Activated T-helper 1 cell treated with anti-CD3 and anti-CD28 coated beads, Interleukin-12 subunit alpha, Interleukin-12 subunit beta, Interleukin-2, Interleukin-4 antibody, amounts not matched to agents 30 ng/mL and 10 ng/mL and 1 ng/mL, durations not matched to agents 14 hours and 24 hours and 36 hours (primary cell): Measurements from ENCODE around the gene TBC1D5. TPM values are rescaled to one million over a fixed set of nuclear protein-coding genes. Genes with fewer than 3 reads are reported as not detected.
"Not testable (repeated sequence)": the region's sequence is repeated elsewhere in the genome, so short reads cannot be mapped to it uniquely, and the experiment has no call there.

Source experiments
- DNase-seq: peaks from one replicate; pipeline ENCODE4 v3.0.0; 2021; ENCODE audit warnings: low spot score
- H3K27ac Mint-ChIP-seq: one replicate; pipeline ENCODE4 v1.8.0; 2021; ENCODE audit warnings: mild to moderate bottlenecking, mixed read lengths
- H3K27me3 Mint-ChIP-seq: one replicate; pipeline ENCODE4 v1.8.0; 2022; ENCODE audit warnings: mild to moderate bottlenecking, moderate library complexity, mixed read lengths; ENCODE audit not compliant: insufficient read depth
- H3K36me3 Mint-ChIP-seq: one replicate; pipeline ENCODE4 v1.8.0; 2021; ENCODE audit warnings: low read depth, mixed read lengths
- H3K4me1 Mint-ChIP-seq: one replicate; pipeline ENCODE4 v1.8.0; 2021; ENCODE audit warnings: low read depth, mixed read lengths
- H3K4me3 Mint-ChIP-seq: one replicate; pipeline ENCODE4 v1.8.0; 2021; ENCODE audit warnings: mild to moderate bottlenecking, moderate library complexity, mixed read lengths
- H3K9me3 Mint-ChIP-seq: one replicate; pipeline ENCODE4 v1.8.0; 2021; ENCODE audit warnings: mixed read lengths
- intact Hi-C: fragments of 100-400 bp; cut with micrococcal nuclease; formaldehyde crosslinking; loops from one replicate; pipeline ENCODE4 v1.15.1; 2024
- total RNA-seq: library from RNA; stranded (reverse); gene quantifications from 2 replicates; pipeline ENCODE4 v1.2.3, GENCODE V29; 2022

Gene TBC1D5
- total RNA-seq, 1 donor from 2014 or later, result 31.4 TPM

DNA sequence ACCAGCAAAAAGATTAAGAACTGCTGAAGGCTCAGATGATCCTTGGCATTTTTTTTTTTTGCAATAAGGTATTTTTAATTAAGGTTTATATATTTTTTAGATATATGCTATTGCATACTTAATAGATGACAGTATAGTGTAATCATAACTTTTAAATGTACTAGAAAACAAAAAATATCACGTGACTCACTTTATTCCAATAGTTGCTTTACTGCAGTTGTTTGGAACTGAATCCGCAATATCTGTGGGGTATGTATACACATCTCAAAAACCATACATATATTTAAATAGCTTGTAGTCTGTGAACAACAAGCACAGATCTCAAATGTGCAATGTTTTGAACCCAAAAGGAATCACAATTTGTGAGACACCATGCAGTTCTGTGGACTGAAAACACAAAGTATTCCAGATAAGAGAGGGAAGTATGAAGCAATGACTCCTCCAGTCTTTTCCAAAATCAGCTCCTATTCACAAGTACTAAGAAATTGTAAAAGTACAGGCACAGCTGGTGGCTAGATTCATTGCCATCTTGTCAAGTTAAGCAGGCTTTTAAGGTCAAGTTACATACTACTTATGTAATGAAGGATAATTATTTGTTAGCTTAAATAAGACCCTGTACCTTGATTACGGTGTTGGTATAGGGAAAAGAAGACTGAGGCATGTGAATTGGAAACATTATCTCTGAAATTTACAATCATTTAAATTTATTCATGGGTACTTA lies 331.1 kb downstream of the TBC1D5 start:
- no peak overlapping the region for H3K4me3 Mint-ChIP-seq
- H3K27ac Mint-ChIP-seq, result no peak overlapping the region
- intact Hi-C loops, result loop anchor here (5.0 to 10.0 kb wide), 2 partner anchors 1147 to 1364 kb away; partner anchors contain the start of genes DPH3 and OXNAD1
- H3K4me1 Mint-ChIP-seq, result no peaks in the 10 kb centered on the region
- DNase-seq, result no peak
- H3K9me3 Mint-ChIP-seq, result no peaks in the 10 kb centered on the region
- H3K27me3 Mint-ChIP-seq, result no peaks in the 10 kb centered on the region
- H3K36me3 Mint-ChIP-seq, result no peaks in the 10 kb centered on the region

DNA sequence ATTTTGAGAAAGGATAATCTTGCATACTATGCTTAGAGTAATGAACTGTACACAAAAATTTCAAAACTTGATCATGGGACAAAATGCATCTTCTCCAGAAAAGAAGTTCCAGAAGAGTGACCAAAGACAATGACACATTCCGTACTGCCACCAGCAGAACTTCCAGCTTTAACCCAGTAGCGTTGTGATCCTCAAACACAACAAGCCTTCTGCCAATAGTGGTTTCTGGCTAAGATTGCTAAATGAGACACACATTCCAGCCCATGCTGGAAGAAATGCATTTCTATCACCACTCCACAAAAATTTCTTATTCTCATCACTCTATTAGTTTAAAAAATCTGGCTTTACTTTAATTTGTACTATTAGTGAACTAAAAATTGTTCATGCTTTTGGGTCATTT lies 334.9 kb downstream of the TBC1D5 start:
- Mint-ChIP-seq H3K4me3 (no peak overlapping the region), H3K27ac (no peak overlapping the region), H3K9me3 (no peaks in the 10 kb centered on the region), H3K4me1 (no peaks in the 10 kb centered on the region), H3K27me3 (no peaks in the 10 kb centered on the region), H3K36me3 (peaks cover 3% of the 10 kb centered on the region)
- DNase-seq, result no peak
- intact Hi-C loops, result no loop called here

DNA sequence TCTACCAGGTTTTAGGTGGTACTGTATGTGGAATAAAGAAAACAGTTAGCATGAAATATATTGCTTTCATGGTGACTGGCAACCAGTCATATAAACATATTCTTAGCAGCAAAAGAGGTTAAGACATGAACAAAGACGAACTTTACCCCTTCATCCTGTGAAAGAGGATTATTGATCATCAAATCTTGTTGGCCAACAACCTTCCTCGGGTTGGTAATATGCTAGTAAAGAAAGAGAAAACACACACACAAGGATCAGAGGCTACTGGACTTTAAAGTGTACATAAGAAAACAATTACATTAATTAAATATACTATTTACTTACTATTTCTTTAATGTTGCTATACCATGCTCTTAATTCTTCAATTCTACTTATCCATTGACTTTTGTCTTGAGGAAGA lies 337.9 kb downstream of the TBC1D5 start:
- no peaks in the 10 kb centered on the region for H3K27me3 Mint-ChIP-seq
- no peaks in the 10 kb centered on the region for H3K9me3 Mint-ChIP-seq
- intact Hi-C loops, result no loop called here
- H3K36me3 Mint-ChIP-seq, result peaks cover 3% of the 10 kb centered on the region
- no peak overlapping the region for H3K27ac Mint-ChIP-seq
- DNase-seq, result no peak
- H3K4me1 Mint-ChIP-seq, result no peaks in the 10 kb centered on the region
- H3K4me3 Mint-ChIP-seq, result no peak overlapping the region

DNA sequence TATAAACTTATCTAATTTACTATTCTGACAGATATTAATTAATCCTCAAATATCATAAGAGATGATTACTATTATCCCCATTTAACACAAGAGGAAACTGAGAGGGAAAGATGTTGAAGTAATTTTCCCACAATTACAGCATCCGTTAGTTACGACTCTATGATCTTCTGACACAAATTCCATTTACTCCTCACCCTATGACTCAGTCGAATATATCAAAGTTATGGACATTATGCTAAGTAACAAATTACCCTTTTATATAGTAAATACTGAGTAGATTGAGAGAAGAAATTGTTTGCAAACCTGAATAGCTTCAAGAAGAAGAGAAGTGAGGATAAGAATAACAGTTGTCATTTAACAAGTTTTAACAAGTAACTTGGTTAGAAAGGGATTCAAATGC lies 340.0 kb downstream of the TBC1D5 start:
- no peak overlapping the region for H3K4me3 Mint-ChIP-seq
- H3K9me3 Mint-ChIP-seq, result no peaks in the 10 kb centered on the region
- no peaks in the 10 kb centered on the region for H3K27me3 Mint-ChIP-seq
- intact Hi-C loops, result no loop called here
- peaks cover 3% of the 10 kb centered on the region for H3K36me3 Mint-ChIP-seq
- no peak overlapping the region for H3K27ac Mint-ChIP-seq
- no peaks in the 10 kb centered on the region for H3K4me1 Mint-ChIP-seq
- no peak for DNase-seq

DNA sequence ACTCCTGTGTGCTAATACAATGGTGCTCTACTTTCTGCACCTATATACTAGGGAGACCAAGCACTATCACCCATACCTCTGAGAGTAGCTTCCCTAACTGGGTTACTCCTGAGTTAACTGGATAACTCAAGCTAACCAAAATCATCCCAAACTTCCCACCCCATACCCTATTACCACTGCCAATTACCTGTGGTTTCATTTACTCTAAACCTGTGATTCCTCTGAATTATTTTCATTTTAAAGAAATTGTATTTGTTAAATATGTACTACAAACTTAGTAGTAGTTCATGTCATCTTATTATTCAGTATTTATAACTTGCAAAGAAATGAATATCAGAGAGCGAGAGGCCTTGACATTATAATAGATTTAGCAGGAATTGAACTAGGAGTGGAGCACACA lies 340.5 kb downstream of the TBC1D5 start:
- no peaks in the 10 kb centered on the region for H3K27me3 Mint-ChIP-seq
- H3K36me3 Mint-ChIP-seq, result peaks cover 4% of the 10 kb centered on the region
- no peak overlapping the region for H3K4me3 Mint-ChIP-seq

DNA sequence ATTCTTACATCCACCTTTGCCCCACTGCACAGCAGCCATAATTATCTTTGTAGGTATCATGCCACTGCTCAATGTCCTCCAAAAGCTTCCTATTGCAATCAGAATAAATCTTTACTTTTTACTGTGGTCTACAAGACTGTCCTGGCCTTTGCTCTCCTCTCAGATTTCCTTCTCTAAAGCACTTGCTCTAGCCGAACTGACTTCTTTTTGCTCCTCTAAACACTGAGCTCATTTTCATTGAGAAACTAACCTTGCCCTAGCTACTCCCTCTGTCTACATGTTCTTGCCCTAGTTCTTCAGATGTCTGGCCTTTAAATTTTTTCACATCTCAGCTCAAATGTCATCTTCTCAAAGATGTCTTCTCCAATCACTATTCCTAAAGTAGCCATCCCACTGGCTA lies 342.8 kb downstream of the TBC1D5 start:
- H3K9me3 Mint-ChIP-seq, result no peaks in the 10 kb centered on the region
- no peaks in the 10 kb centered on the region for H3K4me1 Mint-ChIP-seq
- H3K4me3 Mint-ChIP-seq, result no peak overlapping the region
- no peak for DNase-seq
- peaks cover 4% of the 10 kb centered on the region for H3K36me3 Mint-ChIP-seq
- no peak overlapping the region for H3K27ac Mint-ChIP-seq
- intact Hi-C loops, result no loop called here
- no peaks in the 10 kb centered on the region for H3K27me3 Mint-ChIP-seq

More for the DNA sequence above, 340.5 kb downstream of the TBC1D5 start:
- H3K9me3 Mint-ChIP-seq, result no peaks in the 10 kb centered on the region
- no peak overlapping the region for H3K27ac Mint-ChIP-seq
- no peaks in the 10 kb centered on the region for H3K4me1 Mint-ChIP-seq
- no peak for DNase-seq
- intact Hi-C loops, result no loop called here

DNA sequence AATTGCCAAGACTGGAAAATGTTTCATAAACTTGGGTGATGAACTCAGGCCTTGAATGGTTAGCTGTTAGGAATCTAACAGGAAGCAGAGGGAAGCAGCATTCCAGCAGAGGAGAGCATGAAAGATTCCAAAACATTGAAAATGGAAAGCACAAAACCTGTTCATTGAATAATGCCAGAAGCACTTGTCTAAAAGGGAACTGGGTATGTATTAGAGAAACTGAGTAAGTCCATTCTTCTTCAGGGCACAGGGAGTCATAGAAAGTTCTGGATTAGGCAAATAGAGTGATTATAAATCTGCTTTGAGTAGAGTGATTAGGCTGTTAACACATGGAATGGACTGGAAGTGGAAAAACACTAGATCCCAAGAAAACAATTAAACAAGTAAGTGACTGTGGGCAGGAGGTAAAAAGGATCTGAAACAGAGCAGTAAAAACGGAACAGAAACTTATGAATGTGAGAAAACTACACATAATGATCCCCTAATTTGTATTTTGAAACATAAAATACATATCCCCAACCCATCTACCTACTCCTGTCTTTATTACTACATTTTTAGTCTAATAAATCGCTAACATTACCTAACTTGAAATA lies 343.4 kb downstream of the TBC1D5 start:
- Mint-ChIP-seq H3K27ac (no peak overlapping the region), H3K9me3 (no peaks in the 10 kb centered on the region), H3K4me1 (no peaks in the 10 kb centered on the region), H3K36me3 (peaks cover 2% of the 10 kb centered on the region), H3K27me3 (no peaks in the 10 kb centered on the region), H3K4me3 (no peak overlapping the region)
- DNase-seq, result no peak
- intact Hi-C loops, result no loop called here

DNA sequence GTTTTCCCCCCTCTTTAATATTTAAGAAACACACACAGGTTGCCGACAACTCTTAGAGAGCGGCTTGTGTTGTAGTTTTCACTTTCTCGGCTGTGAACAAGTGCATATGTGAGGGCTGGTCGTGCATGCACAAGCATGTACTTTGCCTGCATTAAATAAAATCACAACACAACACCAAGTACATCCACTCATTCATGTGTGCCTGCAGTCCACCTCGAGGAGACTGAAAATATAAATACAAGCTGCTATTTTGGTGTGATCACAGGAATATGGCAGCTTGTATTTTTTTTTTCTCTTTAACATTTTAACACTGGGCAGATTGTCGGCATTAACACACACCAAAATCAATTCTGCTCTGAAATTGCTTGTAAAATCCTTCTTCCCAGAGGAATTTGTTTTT lies 346.4 kb downstream of the TBC1D5 start:
- Mint-ChIP-seq H3K4me1 (no peaks in the 10 kb centered on the region), H3K36me3 (peaks cover 13% of the 10 kb centered on the region), H3K4me3 (no peak overlapping the region), H3K27me3 (no peaks in the 10 kb centered on the region), H3K9me3 (peaks cover 5% of the 10 kb centered on the region), H3K27ac (no peak overlapping the region)
- intact Hi-C loops, result no loop called here
- DNase-seq, result no peak

DNA sequence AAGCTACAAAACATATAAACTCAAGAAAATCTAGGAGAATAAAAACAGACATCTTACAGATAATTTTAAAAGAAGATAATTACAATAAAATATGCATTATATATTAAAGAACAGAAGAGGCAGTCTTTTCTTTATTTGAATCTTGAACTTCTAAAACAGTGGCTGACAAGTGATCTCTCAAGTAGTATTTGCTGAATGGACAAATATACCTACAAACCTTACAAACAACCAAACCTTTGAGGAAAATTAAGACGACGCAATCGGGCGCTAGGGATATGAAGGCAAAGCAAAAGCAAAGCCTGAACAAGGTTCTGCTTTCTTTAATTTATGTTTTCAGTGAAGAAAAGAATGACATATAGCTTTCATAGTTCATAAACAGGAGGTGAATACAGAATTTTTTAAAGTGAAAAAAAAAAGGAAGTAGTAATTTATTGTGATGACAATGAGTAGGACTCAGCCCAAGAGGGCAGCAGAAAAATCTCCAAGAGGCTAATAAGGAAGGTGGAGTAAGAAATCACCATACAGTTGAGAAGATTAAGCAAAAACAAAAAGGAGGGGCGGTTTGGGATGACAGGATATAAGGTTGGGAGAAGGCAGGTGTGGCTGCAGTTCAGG lies 347.8 kb downstream of the TBC1D5 start:
- intact Hi-C loops, result no loop called here
- H3K4me3 Mint-ChIP-seq, result no peak overlapping the region
- no peaks in the 10 kb centered on the region for H3K4me1 Mint-ChIP-seq
- no peaks in the 10 kb centered on the region for H3K27me3 Mint-ChIP-seq
- no peak for DNase-seq
- no peak overlapping the region for H3K27ac Mint-ChIP-seq
- peaks cover 13% of the 10 kb centered on the region for H3K36me3 Mint-ChIP-seq
- H3K9me3 Mint-ChIP-seq, result peaks cover 5% of the 10 kb centered on the region

DNA sequence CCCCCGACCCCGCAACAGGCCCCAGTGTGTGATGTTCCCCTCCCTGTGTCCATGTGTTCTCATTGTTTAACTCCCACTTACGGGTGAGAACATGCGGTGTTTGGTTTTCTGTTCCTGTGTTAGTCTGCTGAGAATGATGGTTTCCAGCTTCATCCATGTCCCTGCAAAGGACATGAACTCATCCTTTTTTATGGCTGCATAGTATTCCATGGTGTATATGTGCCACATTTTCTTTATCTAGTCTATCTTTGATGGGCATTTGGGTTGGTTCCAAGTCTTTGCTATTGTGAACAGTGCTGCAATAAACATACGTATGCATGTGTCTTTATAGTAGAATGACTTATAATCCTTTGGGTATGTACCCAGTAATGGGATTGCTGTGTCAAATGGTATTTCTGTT lies 349.9 kb downstream of the TBC1D5 start:
- peaks cover 13% of the 10 kb centered on the region for H3K36me3 Mint-ChIP-seq
- H3K9me3 Mint-ChIP-seq, H3K4me1 Mint-ChIP-seq, H3K4me3 Mint-ChIP-seq, intact Hi-C loops, H3K27me3 Mint-ChIP-seq, H3K27ac Mint-ChIP-seq, DNase-seq: not testable (repeated sequence)

DNA sequence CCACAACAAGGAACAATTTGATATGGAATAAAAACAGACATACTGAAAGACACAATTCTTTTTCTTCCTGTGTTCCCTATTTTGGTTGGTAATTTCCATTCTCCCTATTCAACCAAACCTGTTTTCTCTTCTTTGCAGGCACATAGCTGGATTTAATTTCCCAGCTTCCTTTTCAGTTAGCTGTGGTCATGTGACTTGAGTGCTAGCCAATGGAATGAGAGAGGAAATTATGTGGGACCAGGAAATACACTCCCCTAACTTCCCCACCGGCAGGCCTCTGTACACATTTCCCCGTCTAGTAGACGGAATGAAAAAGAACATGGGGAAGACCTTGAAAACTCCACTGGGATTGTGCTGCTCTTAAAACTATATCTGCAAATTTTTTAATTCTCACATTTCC lies 351.6 kb downstream of the TBC1D5 start:
- Mint-ChIP-seq H3K27me3 (no peaks in the 10 kb centered on the region), H3K9me3 (peaks cover 5% of the 10 kb centered on the region), H3K4me1 (no peaks in the 10 kb centered on the region), H3K27ac (no peak overlapping the region), H3K4me3 (no peak overlapping the region), H3K36me3 (peaks cover 11% of the 10 kb centered on the region)
- intact Hi-C loops, result no loop called here
- DNase-seq, result no peak

DNA sequence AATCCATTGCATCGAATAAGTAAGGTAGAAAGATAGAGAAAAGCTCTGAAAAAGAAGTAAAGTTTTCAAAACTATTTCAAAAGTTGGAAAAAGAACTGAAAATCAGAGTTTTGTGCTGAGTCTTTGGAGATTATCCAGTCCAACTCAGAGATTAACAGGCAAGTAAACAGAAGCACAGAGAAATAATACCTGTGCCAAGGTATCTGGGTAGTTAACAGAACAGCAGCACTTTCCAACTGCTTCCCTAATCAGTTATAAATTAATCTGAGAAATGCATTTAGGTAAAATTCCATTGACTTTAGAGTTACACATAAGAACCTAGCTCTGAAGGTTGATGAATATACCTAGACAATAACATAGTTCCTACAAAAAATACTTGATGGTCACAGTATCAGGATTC lies 355.3 kb downstream of the TBC1D5 start:
- Mint-ChIP-seq H3K9me3 (no peaks in the 10 kb centered on the region), H3K27ac (no peak overlapping the region), H3K27me3 (no peaks in the 10 kb centered on the region), H3K4me3 (no peak overlapping the region), H3K36me3 (peaks cover 2% of the 10 kb centered on the region), H3K4me1 (no peaks in the 10 kb centered on the region)
- DNase-seq, result no peak
- intact Hi-C loops, result no loop called here

DNA sequence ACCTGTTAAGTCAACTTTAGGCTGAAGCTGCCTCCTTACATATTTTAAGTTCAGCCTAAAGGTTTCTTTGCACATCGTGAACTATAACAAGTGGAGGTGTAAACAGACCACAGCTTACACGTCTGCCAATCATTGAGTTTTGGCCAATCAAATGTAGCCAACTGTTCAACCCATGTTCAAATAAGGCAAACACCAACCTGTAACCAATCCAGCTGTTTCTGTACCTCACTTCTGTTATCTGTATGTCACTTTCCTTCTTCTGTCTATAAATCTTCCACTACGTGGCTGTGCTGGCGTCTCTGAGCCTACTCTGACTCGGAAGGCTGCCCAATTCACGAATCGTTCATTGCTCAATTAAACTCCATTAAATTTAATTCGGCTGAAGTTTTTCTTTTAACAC lies 356.0 kb downstream of the TBC1D5 start:
- H3K27ac Mint-ChIP-seq, result no peak overlapping the region
- no peak for DNase-seq
- no peaks in the 10 kb centered on the region for H3K9me3 Mint-ChIP-seq
- no peaks in the 10 kb centered on the region for H3K27me3 Mint-ChIP-seq
- H3K36me3 Mint-ChIP-seq, result no peaks in the 10 kb centered on the region
- no peaks in the 10 kb centered on the region for H3K4me1 Mint-ChIP-seq
- no peak overlapping the region for H3K4me3 Mint-ChIP-seq
- intact Hi-C loops, result no loop called here
